IgD-negative memory B cell (primary cell): ENCODE measurements around the gene LAGE3. TPM values are rescaled to one million over a fixed set of nuclear protein-coding genes. Genes with fewer than 3 reads are reported as not detected.

Experiments
- H3K27ac Mint-ChIP-seq, 3 donors: one replicate each; pipeline ENCODE4 v1.8.0; 2020 to 2022; ENCODE audit warnings: mild to moderate bottlenecking in 3 of 3, mixed read lengths in 3 of 3, moderate library complexity in 1 of 3
- H3K27me3 Mint-ChIP-seq: one replicate; pipeline ENCODE4 v1.8.0; 2021; ENCODE audit warnings: mixed read lengths
- H3K36me3 Mint-ChIP-seq: one replicate; pipeline ENCODE4 v1.8.0; 2020; ENCODE audit warnings: mild to moderate bottlenecking, mixed read lengths
- H3K4me1 Mint-ChIP-seq, 3 donors: one replicate each; pipeline ENCODE4 v1.8.0; 2020 to 2022; ENCODE audit warnings: mixed read lengths in 3 of 3, mild to moderate bottlenecking in 1 of 3
- H3K4me3 Mint-ChIP-seq, 4 donors: one replicate each; pipeline ENCODE4 v1.8.0; 2020 to 2022; ENCODE audit warnings: mild to moderate bottlenecking in 4 of 4, mixed read lengths in 4 of 4, moderate library complexity in 3 of 4
- H3K9me3 Mint-ChIP-seq, 3 donors: one replicate each; pipeline ENCODE4 v1.8.0; 2020 to 2021; ENCODE audit warnings: mixed read lengths in 3 of 3, mild to moderate bottlenecking in 1 of 3
- polyA plus RNA-seq: library from polyadenylated mRNA; unstranded; fragments of 300-500 nt; fragmentation: Illumina TruSeq; gene quantifications from one replicate; pipeline ENCODE4 v1.2.3, GENCODE V29; 2021

Gene LAGE3
- polyA plus RNA-seq, 1 donor from 2014 or later, result 51.7 TPM

DNA sequence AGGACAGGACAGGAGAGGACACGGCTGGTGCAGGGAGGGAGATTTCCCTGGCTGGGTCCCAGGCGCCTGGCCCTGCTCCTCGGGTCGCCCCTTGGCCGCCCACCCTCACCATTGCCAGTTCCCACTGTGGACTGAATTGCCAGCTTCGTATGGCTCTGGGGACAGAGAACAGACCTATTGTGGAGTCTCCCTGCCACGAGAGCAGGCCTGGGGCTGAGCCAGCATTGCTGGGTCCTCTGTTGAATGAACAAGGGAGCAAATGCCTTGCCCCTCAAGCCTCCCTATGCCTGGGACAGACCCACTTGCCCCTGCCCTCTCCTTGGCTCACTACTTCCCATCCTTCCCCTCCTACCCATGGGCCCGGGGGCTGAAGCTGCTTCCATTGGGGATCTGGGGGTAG, 16.7 kb downstream of the LAGE3 start:
- Mint-ChIP-seq H3K9me3 (no peaks in the 10 kb centered on the region), H3K27ac (no peak overlapping the region), H3K36me3 (peaks cover 2% of the 10 kb centered on the region), H3K27me3 (no peaks in the 10 kb centered on the region), H3K4me1 (peaks cover 0 to 6% (median 4%) of the 10 kb centered on the region in 3 donors), H3K4me3 (no peak overlapping the region)

DNA sequence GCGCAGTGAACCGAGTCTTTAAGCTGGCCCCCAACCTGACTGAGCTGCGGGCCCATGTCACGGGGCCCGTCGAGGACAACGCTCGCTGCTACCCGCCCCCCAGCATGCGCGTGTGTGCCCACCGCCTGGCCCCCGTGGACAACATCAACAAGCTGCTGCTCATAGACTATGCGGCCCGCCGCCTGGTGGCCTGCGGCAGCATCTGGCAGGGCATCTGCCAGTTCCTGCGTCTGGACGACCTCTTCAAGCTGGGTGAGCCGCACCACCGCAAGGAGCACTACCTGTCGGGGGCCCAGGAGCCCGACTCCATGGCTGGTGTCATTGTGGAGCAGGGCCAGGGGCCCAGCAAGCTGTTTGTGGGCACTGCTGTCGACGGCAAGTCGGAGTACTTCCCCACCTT, 18.8 kb downstream of the LAGE3 start:
- no peaks in the 10 kb centered on the region for H3K27me3 Mint-ChIP-seq
- no peak overlapping the region for H3K27ac Mint-ChIP-seq
- no peaks in the 10 kb centered on the region for H3K9me3 Mint-ChIP-seq
- H3K4me1 Mint-ChIP-seq, result peaks cover 0 to 8% (median 6%) of the 10 kb centered on the region in 3 donors
- peaks cover 3% of the 10 kb centered on the region for H3K36me3 Mint-ChIP-seq
- H3K4me3 Mint-ChIP-seq, result peak overlapping the region in 2 of 4 donors; percentile 49 to 74

- peaks cover 0 to 8% (median 6%) of the 10 kb centered on the region in 3 donors for H3K4me1 Mint-ChIP-seq
- H3K27me3 Mint-ChIP-seq, result no peaks in the 10 kb centered on the region
- peaks cover 3% of the 10 kb centered on the region for H3K36me3 Mint-ChIP-seq
- peak overlapping the region in 3 of 4 donors; percentile 49 to 91 (median 74) for H3K4me3 Mint-ChIP-seq
- no peaks in the 10 kb centered on the region for H3K9me3 Mint-ChIP-seq
- H3K27ac Mint-ChIP-seq, result no peak overlapping the region
These were observed 19.2 kb downstream of the LAGE3 start for GRCh38 chrX:154459832-154460231.

DNA sequence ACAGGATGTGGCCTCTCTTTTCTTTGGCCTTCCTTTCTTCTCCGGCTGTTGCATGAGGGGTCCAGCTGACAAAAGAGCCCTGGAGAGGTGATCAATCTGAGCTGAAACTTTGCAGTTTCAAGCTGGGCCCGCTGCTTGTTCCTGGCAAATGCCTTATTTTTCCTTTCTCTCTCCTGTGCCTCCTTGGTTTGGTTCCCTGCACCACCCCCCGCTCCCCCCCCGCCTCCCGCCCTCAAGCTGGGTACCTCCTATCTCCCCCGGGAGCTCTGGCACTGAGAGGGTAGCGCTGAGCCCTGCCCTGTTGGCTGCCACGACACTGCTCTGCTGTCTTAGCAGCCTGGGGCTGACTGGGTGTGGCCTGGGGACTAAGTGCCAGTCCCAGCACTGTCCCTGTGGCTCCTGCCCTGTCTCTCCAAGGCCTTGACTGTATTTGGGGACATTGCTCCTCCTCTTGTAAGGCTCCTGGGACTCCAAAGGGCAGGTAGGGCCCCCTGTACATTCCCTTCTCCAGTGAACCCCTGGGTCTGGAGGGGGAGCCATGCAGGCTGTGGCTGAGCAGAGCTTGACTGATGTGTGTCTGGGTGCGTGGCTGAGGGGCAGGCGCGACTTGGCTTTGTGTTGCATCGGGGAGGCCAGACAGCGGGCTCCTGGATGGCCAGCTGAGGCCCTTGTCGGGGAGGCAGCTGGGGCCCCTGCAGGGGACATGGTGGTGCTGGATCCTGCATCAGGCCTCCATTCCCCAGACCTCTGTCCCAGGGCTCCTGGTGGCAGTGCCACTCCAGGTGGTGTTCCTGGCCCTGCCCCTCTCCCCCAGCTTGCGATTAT, 19.9 kb downstream of the LAGE3 start:
- H3K36me3 Mint-ChIP-seq, result peaks cover 3% of the 10 kb centered on the region
- H3K27me3 Mint-ChIP-seq, result no peaks in the 10 kb centered on the region
- H3K4me1 Mint-ChIP-seq, result peaks cover 0 to 8% (median 6%) of the 10 kb centered on the region in 3 donors

GRCh38 chrX:154458116-154458953, 20.7 kb downstream of the LAGE3 start, which contains the start of gene PLXNA3:
TSS of gene PLXNA3 (plus strand) at chrX:154458281. CDS start at chrX:154460184, 1,903 bp downstream.
- peaks cover under 1% of the 10 kb centered on the region for H3K27me3 Mint-ChIP-seq
- peak within 1 kb of the TSS; percentile 91 to 97 (median 94) for H3K4me3 Mint-ChIP-seq
- no peaks in the 10 kb centered on the region for H3K9me3 Mint-ChIP-seq
- peak within 1 kb of the TSS in 2 of 3 donors; percentile 77 to 95 for H3K27ac Mint-ChIP-seq
- H3K36me3 Mint-ChIP-seq, result peaks cover 3% of the 10 kb centered on the region
- H3K4me1 Mint-ChIP-seq, result peaks cover 0 to 8% (median 6%) of the 10 kb centered on the region in 3 donors

More for the DNA sequence above, 19.9 kb downstream of the LAGE3 start:
- peak overlapping the region; percentile 74 to 91 (median 86) for H3K4me3 Mint-ChIP-seq
- H3K27ac Mint-ChIP-seq, result peak overlapping the region in 2 of 3 donors; percentile 73 to 77
- H3K9me3 Mint-ChIP-seq, result no peaks in the 10 kb centered on the region

- Mint-ChIP-seq H3K27ac (peak overlapping the region in 2 of 3 donors; percentile 77 to 95), H3K9me3 (no peaks in the 10 kb centered on the region), H3K4me3 (peak overlapping the region; percentile 91 to 97 (median 94)), H3K4me1 (peaks cover 0 to 7% (median 6%) of the 10 kb centered on the region in 3 donors), H3K27me3 (peaks cover 3% of the 10 kb centered on the region), H3K36me3 (peaks cover 4% of the 10 kb centered on the region)
These were observed 21.5 kb downstream of the LAGE3 start for GRCh38 chrX:154457491-154458115.

- Mint-ChIP-seq H3K4me3 (no peak overlapping the region), H3K9me3 (no peaks in the 10 kb centered on the region), H3K36me3 (peaks cover 6% of the 10 kb centered on the region), H3K27me3 (peaks cover 3% of the 10 kb centered on the region), H3K4me1 (peaks cover 0 to 3% (median 3%) of the 10 kb centered on the region in 3 donors), H3K27ac (no peak overlapping the region)
These were observed 26.3 kb downstream of the LAGE3 start for GRCh38 chrX:154452823-154453222.

- Mint-ChIP-seq H3K36me3 (peaks cover 3% of the 10 kb centered on the region), H3K9me3 (no peaks in the 10 kb centered on the region), H3K27ac (no peak overlapping the region), H3K27me3 (peaks cover 3% of the 10 kb centered on the region), H3K4me3 (no peak overlapping the region), H3K4me1 (no peaks in the 10 kb centered on the region)
These were observed 28.8 kb downstream of the LAGE3 start for GRCh38 chrX:154450312-154450711.

GRCh38 chrX:154449618-154450017, 29.5 kb downstream of the LAGE3 start:
- H3K27me3 Mint-ChIP-seq, result peaks cover 3% of the 10 kb centered on the region

GRCh38 chrX:154448484-154448883, 30.6 kb downstream of the LAGE3 start:
- Mint-ChIP-seq H3K9me3 (no peaks in the 10 kb centered on the region), H3K27me3 (peaks cover 3% of the 10 kb centered on the region), H3K27ac (no peak overlapping the region), H3K4me1 (peaks cover 0 to 2% (median 0%) of the 10 kb centered on the region in 3 donors), H3K36me3 (peaks cover 3% of the 10 kb centered on the region), H3K4me3 (no peak overlapping the region)

More at GRCh38 chrX:154449618-154450017, 29.5 kb downstream of the LAGE3 start:
- H3K4me3 Mint-ChIP-seq, result no peak overlapping the region
- H3K9me3 Mint-ChIP-seq, result no peaks in the 10 kb centered on the region
- no peaks in the 10 kb centered on the region for H3K4me1 Mint-ChIP-seq
- H3K27ac Mint-ChIP-seq, result no peak overlapping the region
- peaks cover 3% of the 10 kb centered on the region for H3K36me3 Mint-ChIP-seq

- peak overlapping the region in 1 of 3 donors; percentile 25 for H3K27ac Mint-ChIP-seq
- no peaks in the 10 kb centered on the region for H3K9me3 Mint-ChIP-seq
- peaks cover 0 to 2% (median 0%) of the 10 kb centered on the region in 3 donors for H3K4me1 Mint-ChIP-seq
- no peaks in the 10 kb centered on the region for H3K36me3 Mint-ChIP-seq
- no peaks in the 10 kb centered on the region for H3K27me3 Mint-ChIP-seq
- peak overlapping the region in 1 of 4 donors; percentile 39 for H3K4me3 Mint-ChIP-seq
These were observed 32.7 kb downstream of the LAGE3 start for GRCh38 chrX:154446430-154446829.

DNA sequence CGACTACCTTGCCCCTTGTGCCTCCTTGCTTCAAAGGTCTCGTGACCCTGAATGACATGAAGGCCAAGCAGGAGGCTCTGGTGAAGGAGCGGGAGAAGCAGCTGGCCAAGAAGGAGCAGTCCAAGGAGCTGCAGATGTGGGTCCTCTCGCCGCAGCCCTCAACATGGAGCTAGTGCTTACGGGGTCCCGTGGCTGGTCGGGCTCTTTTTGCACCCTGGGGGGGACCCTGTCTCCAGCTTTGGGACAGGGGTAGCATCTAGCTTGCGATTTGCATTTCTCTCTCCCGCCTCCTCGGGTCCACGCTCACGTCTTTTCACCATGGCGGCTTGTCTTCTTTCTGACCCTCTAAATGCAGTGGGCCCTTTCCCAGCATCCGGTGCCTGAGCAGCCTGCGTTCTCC, 33.3 kb downstream of the LAGE3 start:
- Mint-ChIP-seq H3K4me1 (peaks cover 0 to 2% (median 0%) of the 10 kb centered on the region in 3 donors), H3K9me3 (no peaks in the 10 kb centered on the region), H3K4me3 (peak overlapping the region in 3 of 4 donors; percentile 30 to 63 (median 39)), H3K36me3 (no peaks in the 10 kb centered on the region), H3K27me3 (no peaks in the 10 kb centered on the region), H3K27ac (no peak overlapping the region)

- Mint-ChIP-seq H3K4me1 (peaks cover 0 to 2% (median 0%) of the 10 kb centered on the region in 3 donors), H3K36me3 (no peaks in the 10 kb centered on the region), H3K27me3 (no peaks in the 10 kb centered on the region), H3K27ac (peak overlapping the region in 1 of 3 donors; percentile 46), H3K4me3 (peak overlapping the region; percentile 17 to 80 (median 46)), H3K9me3 (no peaks in the 10 kb centered on the region)
These were observed 34.3 kb downstream of the LAGE3 start for GRCh38 chrX:154444755-154445246.

- Mint-ChIP-seq H3K4me3 (peak within 1 kb of the TSS; percentile 72 to 85 (median 79)), H3K36me3 (no peaks in the 10 kb centered on the region), H3K27me3 (no peaks in the 10 kb centered on the region), H3K27ac (peak within 1 kb of the TSS; percentile 40 to 93 (median 93)), H3K4me1 (peaks cover 0 to 2% (median 0%) of the 10 kb centered on the region in 3 donors), H3K9me3 (no peaks in the 10 kb centered on the region)
These were observed 34.9 kb downstream of the LAGE3 start, which contains the start of gene FAM50A for GRCh38 chrX:154443992-154444754. TSS of gene FAM50A (plus strand) at chrX:154444141. CDS start at chrX:154444236, 95 bp downstream.
